H9 (cell line): ENCODE measurements around the gene MAP1S. TPM values are rescaled to one million over a fixed set of nuclear protein-coding genes. Genes with fewer than 3 reads are reported as not detected.

Source experiments
- DNase-seq: peaks from one replicate; pipeline ENCODE4 v3.0.0-alpha.2; 2017
- H2AFZ ChIP-seq: one replicate; pipeline ENCODE4 v1.6.1; 2013; ENCODE audit warnings: mild to moderate bottlenecking, low read length, control low read depth, moderate library complexity
- H2AK5ac ChIP-seq: 2 replicates; pipeline ENCODE4 v1.6.1; 2013; ENCODE audit warnings: low read length, control low read depth, mixed read lengths; ENCODE audit not compliant: insufficient read length
- H2BK120ac ChIP-seq: one replicate; pipeline ENCODE4 v1.6.1; 2013; ENCODE audit warnings: low read depth, mild to moderate bottlenecking, low read length, control low read depth, inconsistent platforms; ENCODE audit not compliant: poor library complexity, severe bottlenecking
- H2BK12ac ChIP-seq: 2 replicates; pipeline ENCODE4 v1.6.1; 2013; ENCODE audit warnings: low read length, control low read depth, mixed read lengths, low read depth; ENCODE audit not compliant: insufficient read length
- H2BK15ac ChIP-seq: 2 replicates; pipeline ENCODE4 v1.6.1; 2013; ENCODE audit warnings: low read depth, low read length, control low read depth
- H2BK20ac ChIP-seq: one replicate; pipeline ENCODE4 v1.6.1; 2013; ENCODE audit warnings: low read depth, mild to moderate bottlenecking, low read length, control low read depth, inconsistent platforms; ENCODE audit not compliant: poor library complexity, severe bottlenecking
- H2BK5ac ChIP-seq: 2 replicates; pipeline ENCODE4 v1.6.1; 2013; ENCODE audit warnings: low read length, control low read depth, mixed read lengths; ENCODE audit not compliant: insufficient read length
- H3K14ac ChIP-seq: 2 replicates; pipeline ENCODE4 v1.6.1; 2013; ENCODE audit warnings: low read length, control low read depth; ENCODE audit not compliant: insufficient read depth
- H3K18ac ChIP-seq: 2 replicates; pipeline ENCODE4 v1.6.1; 2013; ENCODE audit warnings: low read depth, mild to moderate bottlenecking, mixed read lengths, low read length, control low read depth; ENCODE audit not compliant: insufficient read length
- H3K23ac ChIP-seq: 2 replicates; pipeline ENCODE4 v1.6.1; 2013; ENCODE audit warnings: low read length, control low read depth, mixed read lengths, low read depth; ENCODE audit not compliant: insufficient read length
- H3K23me2 ChIP-seq: 2 replicates; pipeline ENCODE4 v1.6.1; 2013; ENCODE audit warnings: low read depth, mild to moderate bottlenecking, mixed read lengths, low read length, control low read depth; ENCODE audit not compliant: insufficient read length, poor library complexity, severe bottlenecking
- H3K27ac ChIP-seq: 2 replicates; pipeline ENCODE4 v1.5.1; 2013; ENCODE audit warnings: low read length, control low read depth, mixed read lengths, low read depth; ENCODE audit not compliant: insufficient read length
- H3K27me3 ChIP-seq: 2 replicates; pipeline ENCODE4 v1.6.1; 2013; ENCODE audit warnings: low read length, control low read depth, inconsistent platforms; ENCODE audit not compliant: insufficient read depth
- H3K4ac ChIP-seq: 2 replicates; pipeline ENCODE4 v1.6.1; 2013; ENCODE audit warnings: low read depth, mild to moderate bottlenecking, control low read depth, inconsistent platforms, low read length, moderate library complexity
- H3K4me1 ChIP-seq: 2 replicates; pipeline ENCODE4 v1.6.1; 2013; ENCODE audit warnings: low read length, control low read depth, inconsistent platforms; ENCODE audit not compliant: insufficient read depth
- H3K4me2 ChIP-seq: 2 replicates; pipeline ENCODE4 v1.6.1; 2013; ENCODE audit warnings: low read length, control low read depth, mixed read lengths; ENCODE audit not compliant: insufficient read length, insufficient read depth
- H3K56ac ChIP-seq: 2 replicates; pipeline ENCODE4 v1.6.1; 2013; ENCODE audit warnings: low read depth, mild to moderate bottlenecking, mixed read lengths, low read length, control low read depth; ENCODE audit not compliant: insufficient read length
- H3K79me1 ChIP-seq: 2 replicates; pipeline ENCODE4 v1.6.1; 2013; ENCODE audit warnings: low read depth, mild to moderate bottlenecking, moderate library complexity, low read length, control low read depth, inconsistent platforms; ENCODE audit not compliant: insufficient read depth, poor library complexity, severe bottlenecking
- H3K79me2 ChIP-seq: 2 replicates; pipeline ENCODE4 v1.6.1; 2013; ENCODE audit warnings: low read length, control low read depth, inconsistent platforms; ENCODE audit not compliant: insufficient read depth
- H3K9ac ChIP-seq: 2 replicates; pipeline ENCODE4 v1.6.1; 2013; ENCODE audit warnings: low read length, control low read depth, mixed read lengths; ENCODE audit not compliant: insufficient read length; ENCODE audit errors: extremely low read depth
- H3K9me3 ChIP-seq: one replicate; pipeline ENCODE4 v1.6.1; 2013; ENCODE audit warnings: low read depth, low read length, inconsistent platforms; ENCODE audit not compliant: control insufficient read depth
- H3T11ph ChIP-seq: one replicate; pipeline ENCODE4 v1.6.1; 2013; ENCODE audit warnings: mild to moderate bottlenecking, low read length, control low read depth, inconsistent platforms
- H4K20me1 ChIP-seq: one replicate; pipeline ENCODE4 v1.6.1; 2013; ENCODE audit not compliant: control insufficient read depth, insufficient read length, insufficient read depth
- H4K5ac ChIP-seq: 2 replicates; pipeline ENCODE4 v1.6.1; 2013; ENCODE audit warnings: low read depth, mild to moderate bottlenecking, mixed read lengths, low read length, control low read depth; ENCODE audit not compliant: insufficient read length
- H4K8ac ChIP-seq: replicated peaks from 2 replicates; pipeline ENCODE4 v1.6.1; 2013; ENCODE audit warnings: low read length, control low read depth, mixed read lengths, low read depth; ENCODE audit not compliant: insufficient read length
- H4K91ac ChIP-seq: 2 replicates; pipeline ENCODE4 v1.6.1; 2013; ENCODE audit warnings: low read depth, mild to moderate bottlenecking, moderate library complexity, mixed read lengths, low read length, control low read depth; ENCODE audit not compliant: insufficient read length
- H3K27ac Mint-ChIP-seq, 3 experiments: 2 replicates in 2 of 3; 3 replicates in 1 of 3; pipeline ENCODE4 v1.8.0; 2020 to 2021; ENCODE audit warnings: mixed read lengths in 3 of 3, mild to moderate bottlenecking in 1 of 3, moderate library complexity in 1 of 3
- H3K27me3 Mint-ChIP-seq: 2 replicates; pipeline ENCODE4 v1.8.0; 2021; ENCODE audit warnings: low read depth, mild to moderate bottlenecking, moderate library complexity, mixed read lengths
- H3K36me3 Mint-ChIP-seq, 3 experiments: 2 replicates in 2 of 3; 3 replicates in 1 of 3; pipeline ENCODE4 v1.8.0; 2020 to 2021; ENCODE audit warnings: low read depth in 3 of 3, mixed read lengths in 3 of 3; ENCODE audit not compliant: insufficient read depth in 1 of 3
- H3K4me1 Mint-ChIP-seq, 2 experiments: 2 replicates each; pipeline ENCODE4 v1.8.0; 2020; ENCODE audit warnings: mixed read lengths in 2 of 2
- H3K4me3 Mint-ChIP-seq, 2 experiments: 2 replicates in 1 of 2; 3 replicates in 1 of 2; pipeline ENCODE4 v1.8.0; 2020 to 2021; ENCODE audit warnings: mild to moderate bottlenecking in 2 of 2, mixed read lengths in 2 of 2, moderate library complexity in 1 of 2
- H3K9me3 Mint-ChIP-seq, 2 experiments: 2 replicates in 1 of 2; 3 replicates in 1 of 2; pipeline ENCODE4 v1.8.0; 2020; ENCODE audit warnings: mild to moderate bottlenecking in 2 of 2, mixed read lengths in 2 of 2, moderate library complexity in 1 of 2
- WGBS: extraction: QIAGEN DNeasy Blood & Tissue Kit; methylation state at CpG from one replicate; pipeline ENCODE4 v1.1.7; 2013; ENCODE audit warnings: missing lambda C conversion rate, low lambda C conversion rate, mixed read lengths; ENCODE audit not compliant: insufficient read length; ENCODE audit errors: extremely low coverage; 5-methylcytosine and 5-hydroxymethylcytosine counted together
- total RNA-seq: library from RNA; stranded (reverse); gene quantifications from 2 replicates; pipeline ENCODE4 v1.2.1, GENCODE V29; 2021
- TF ChIP-seq, protein P1 (sequence below): fragments of 200-600 bp; sonication (generic); conservative IDR thresholded peaks from 3 replicates; pipeline ENCODE4 v1.8.0; 2021; ENCODE audit warnings: antibody characterized with exemption, mild to moderate bottlenecking

The MAP1S gene
- total RNA-seq, 1 experiment from 2014 or later, result 160 TPM

DNA sequence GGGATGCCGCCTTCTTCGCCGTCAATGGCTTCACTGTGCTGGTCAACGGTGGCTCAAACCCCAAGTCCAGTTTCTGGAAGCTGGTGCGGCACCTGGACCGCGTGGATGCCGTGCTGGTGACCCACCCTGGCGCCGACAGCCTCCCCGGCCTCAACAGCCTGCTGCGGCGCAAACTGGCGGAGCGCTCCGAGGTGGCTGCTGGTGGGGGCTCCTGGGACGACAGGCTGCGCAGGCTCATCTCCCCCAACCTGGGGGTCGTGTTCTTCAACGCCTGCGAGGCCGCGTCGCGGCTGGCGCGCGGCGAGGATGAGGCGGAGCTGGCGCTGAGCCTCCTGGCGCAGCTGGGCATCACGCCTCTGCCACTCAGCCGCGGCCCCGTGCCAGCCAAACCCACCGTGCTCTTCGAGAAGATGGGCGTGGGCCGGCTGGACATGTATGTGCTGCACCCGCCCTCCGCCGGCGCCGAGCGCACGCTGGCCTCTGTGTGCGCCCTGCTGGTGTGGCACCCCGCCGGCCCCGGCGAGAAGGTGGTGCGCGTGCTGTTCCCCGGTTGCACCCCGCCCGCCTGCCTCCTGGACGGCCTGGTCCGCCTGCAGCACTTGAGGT lies 7.0 kb downstream of the MAP1S start:
- no peak overlapping the region for H4K5ac ChIP-seq
- Mint-ChIP-seq H3K4me1 (peaks cover 4 to 6% of the 10 kb centered on the region in 2 experiments), H3K4me3 (no peak overlapping the region), H3K36me3 (peaks cover 38 to 67% (median 62%) of the 10 kb centered on the region in 3 experiments), H3K27me3 (no peaks in the 10 kb centered on the region), H3K27ac (no peak overlapping the region), H3K9me3 (no peaks in the 10 kb centered on the region)
- no peak overlapping the region for H2AFZ ChIP-seq
- H3K4me2 ChIP-seq, result no peak overlapping the region
- no peak overlapping the region for H2BK20ac ChIP-seq
- H3K9me3 ChIP-seq, result no peaks in the 10 kb centered on the region
- H3K9ac ChIP-seq, result no peak overlapping the region
- H2AK5ac ChIP-seq, result no peak overlapping the region
- no peak overlapping the region for H2BK15ac ChIP-seq
- H3K14ac ChIP-seq, result no peak overlapping the region
- DNase-seq, result no peak
- H4K91ac ChIP-seq, result no peak overlapping the region
- H3K4me1 ChIP-seq, result no peaks in the 10 kb centered on the region
- H3T11ph ChIP-seq, result no peak overlapping the region
- WGBS, result no CpG with 5 or more reads among the region's 59 CpGs
- no peaks in the 10 kb centered on the region for H3K23me2 ChIP-seq
- H3K79me1 ChIP-seq, result peaks cover 2% of the 10 kb centered on the region
- no peak overlapping the region for H3K18ac ChIP-seq
- no peak overlapping the region for H4K8ac ChIP-seq
- no peak overlapping the region for H2BK12ac ChIP-seq
- no peak overlapping the region for H3K23ac ChIP-seq
- no peak overlapping the region for H3K4ac ChIP-seq
- no peaks in the 10 kb centered on the region for H4K20me1 ChIP-seq
- no peaks in the 10 kb centered on the region for H3K27me3 ChIP-seq
- H2BK5ac ChIP-seq, result no peak overlapping the region
- H3K56ac ChIP-seq, result no peak overlapping the region
- TF ChIP-seq, protein P1, sequence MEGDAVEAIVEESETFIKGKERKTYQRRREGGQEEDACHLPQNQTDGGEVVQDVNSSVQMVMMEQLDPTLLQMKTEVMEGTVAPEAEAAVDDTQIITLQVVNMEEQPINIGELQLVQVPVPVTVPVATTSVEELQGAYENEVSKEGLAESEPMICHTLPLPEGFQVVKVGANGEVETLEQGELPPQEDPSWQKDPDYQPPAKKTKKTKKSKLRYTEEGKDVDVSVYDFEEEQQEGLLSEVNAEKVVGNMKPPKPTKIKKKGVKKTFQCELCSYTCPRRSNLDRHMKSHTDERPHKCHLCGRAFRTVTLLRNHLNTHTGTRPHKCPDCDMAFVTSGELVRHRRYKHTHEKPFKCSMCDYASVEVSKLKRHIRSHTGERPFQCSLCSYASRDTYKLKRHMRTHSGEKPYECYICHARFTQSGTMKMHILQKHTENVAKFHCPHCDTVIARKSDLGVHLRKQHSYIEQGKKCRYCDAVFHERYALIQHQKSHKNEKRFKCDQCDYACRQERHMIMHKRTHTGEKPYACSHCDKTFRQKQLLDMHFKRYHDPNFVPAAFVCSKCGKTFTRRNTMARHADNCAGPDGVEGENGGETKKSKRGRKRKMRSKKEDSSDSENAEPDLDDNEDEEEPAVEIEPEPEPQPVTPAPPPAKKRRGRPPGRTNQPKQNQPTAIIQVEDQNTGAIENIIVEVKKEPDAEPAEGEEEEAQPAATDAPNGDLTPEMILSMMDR, result 0 out of 3 replicates have a peak, but pooled peaks have one; percentile 9
- H3K27ac ChIP-seq, result no peak overlapping the region
- H3K79me2 ChIP-seq, result peaks cover 4% of the 10 kb centered on the region; the same call in 1 of the 2 replicates
- H2BK120ac ChIP-seq, result no peak overlapping the region
